Fibroblast of skin of scalp (primary cell): ENCODE results near the gene PAX7.

Source experiments
- DNase-seq: peaks from one replicate; pipeline ENCODE4 v3.0.0-alpha.2; 2013

PAX7 gene

DNA sequence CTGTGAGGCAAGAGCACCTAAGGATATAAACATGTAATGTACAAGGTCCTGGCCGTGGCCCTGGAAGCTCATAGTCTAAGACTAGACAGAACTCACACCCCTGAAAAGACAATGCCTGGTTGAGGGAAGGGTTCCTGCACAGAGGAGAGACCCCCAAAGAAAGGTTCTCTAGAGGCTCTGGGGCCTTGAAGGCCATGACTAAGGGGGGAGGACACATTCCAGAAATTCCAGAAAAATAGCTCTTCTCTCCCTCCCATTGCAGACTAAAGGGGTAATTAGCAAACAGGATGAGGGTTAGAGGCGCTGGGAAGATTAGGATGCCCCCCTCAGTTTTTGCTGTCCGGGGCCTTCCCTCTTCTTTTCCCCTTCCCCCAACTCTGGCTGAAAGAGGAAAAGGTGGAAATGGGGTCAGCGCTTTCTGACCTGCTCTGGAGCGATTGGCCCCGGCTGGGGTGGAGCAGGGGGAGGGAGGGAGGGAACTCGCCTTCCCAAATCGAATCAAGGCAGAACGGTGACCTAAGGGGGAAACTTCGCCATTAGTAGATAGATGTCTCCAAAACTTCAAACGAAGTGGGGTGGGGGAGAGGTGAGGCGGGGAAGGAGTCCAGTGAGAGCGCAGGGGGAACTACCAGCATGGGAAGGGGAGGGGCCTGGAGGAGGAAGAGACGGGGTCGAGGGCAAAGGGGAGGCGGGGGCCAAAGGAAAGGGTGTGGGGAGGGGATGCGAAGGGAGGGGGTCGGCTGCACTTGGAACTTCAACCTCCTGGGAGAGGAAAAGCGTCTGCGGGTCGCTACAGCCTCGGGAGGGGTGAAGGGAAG lies 11.8 kb downstream of the PAX7 start:
- no peak for DNase-seq

DNA sequence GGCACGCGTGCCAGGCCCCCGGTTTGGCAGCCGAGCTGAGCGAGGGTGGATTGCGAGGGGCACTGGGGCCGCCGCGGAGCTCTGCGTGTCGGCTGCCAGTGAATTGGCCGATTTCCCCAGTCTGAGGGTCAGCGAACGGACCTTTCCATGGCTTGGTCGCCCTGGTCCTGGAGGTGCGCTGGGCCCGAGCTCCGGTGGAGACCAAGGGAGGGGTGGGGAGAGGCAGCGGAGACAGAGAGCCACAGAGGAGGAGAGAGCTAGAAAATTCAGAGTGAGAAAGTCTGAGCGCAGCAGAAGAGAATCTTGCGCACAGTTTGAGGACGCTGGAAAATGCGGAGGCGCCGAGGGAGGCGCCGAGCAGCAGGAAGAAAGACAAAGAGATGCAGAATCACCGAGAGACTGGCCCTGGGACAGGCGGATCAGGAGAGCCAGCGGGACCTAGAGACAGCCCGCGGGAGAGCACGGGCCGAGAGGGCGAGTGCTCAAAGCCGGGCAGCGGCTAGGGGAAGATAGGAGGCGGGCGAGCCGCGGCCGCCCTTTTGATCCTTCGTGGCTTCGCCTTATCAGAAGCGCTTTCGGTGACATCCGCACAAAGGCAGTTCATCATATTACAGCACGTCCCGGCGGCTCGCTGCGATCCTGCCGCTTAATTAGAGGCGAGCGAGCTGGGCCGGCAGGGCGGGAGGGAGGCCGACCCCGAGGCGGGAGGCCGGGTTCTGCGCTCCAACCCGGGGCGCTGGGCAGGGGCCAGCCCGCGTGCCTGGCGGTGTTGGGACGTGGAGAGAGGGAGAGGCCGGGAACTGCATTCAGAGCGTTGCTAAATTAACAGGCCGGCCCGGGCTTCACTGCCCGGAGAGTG lies 12.7 kb downstream of the PAX7 start:
- no peak for DNase-seq

DNA sequence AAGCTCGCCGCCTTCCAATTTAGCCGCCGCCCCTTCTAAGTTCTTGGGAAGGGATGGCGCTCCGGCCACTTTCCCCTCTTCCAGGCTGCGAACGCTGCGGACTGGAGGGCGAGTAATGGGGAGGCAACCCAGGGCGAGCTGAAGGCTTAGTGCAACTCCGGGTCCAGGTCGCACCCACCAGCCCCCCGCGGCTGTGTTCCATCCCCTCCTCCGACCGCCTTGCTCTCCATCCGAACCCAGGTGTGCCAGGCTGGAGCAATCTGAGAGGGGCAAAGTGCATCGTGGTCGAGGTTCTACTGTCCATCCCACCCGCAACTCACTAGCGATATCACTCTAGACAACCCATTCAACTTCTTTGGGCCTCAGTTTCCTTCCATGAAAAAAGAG lies 13.4 kb downstream of the PAX7 start:
- no peak for DNase-seq

GRCh38 chr1:18644446-18644845 lies 13.8 kb downstream of the PAX7 start:
- no peak for DNase-seq

- DNase-seq: no peak
These were observed 14.5 kb downstream of the PAX7 start for GRCh38 chr1:18644973-18645746.

GRCh38 chr1:18645747-18646090 lies 15.1 kb downstream of the PAX7 start:
- DNase-seq: no peak

DNA sequence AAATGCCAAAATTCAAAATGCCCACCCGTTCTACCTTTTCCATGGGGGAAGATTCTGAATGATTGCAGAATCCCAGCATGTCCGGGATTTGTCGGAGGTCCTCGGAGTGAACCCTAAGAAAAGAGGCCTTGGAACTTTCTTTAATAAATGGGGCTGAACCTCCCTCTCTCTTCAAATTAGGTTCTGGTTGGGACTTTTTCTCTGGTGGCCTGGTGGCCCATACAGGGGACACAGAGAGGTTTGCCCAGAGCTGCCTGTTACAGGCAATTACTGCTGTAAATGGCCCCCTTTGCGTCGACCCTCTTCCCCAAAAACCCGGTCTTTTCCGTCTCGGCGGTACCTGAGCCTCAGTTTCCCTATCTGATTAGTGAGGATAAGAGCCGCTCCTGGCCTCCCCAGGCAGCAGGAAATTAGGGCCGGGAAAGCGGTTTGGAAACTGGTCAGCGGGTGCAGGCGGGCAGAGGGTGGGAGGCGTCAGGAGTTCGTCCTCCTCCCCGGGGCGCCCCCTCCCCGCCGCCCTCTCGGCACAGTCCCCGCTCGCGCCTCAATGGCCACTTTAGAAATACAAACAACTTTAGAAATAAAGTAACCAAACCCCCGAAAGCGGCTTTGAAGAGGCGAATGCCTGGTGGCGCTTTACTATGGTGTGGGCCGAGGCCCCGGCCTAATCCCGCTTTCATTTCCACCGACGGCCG lies 15.6 kb downstream of the PAX7 start:
- no peak for DNase-seq

DNA sequence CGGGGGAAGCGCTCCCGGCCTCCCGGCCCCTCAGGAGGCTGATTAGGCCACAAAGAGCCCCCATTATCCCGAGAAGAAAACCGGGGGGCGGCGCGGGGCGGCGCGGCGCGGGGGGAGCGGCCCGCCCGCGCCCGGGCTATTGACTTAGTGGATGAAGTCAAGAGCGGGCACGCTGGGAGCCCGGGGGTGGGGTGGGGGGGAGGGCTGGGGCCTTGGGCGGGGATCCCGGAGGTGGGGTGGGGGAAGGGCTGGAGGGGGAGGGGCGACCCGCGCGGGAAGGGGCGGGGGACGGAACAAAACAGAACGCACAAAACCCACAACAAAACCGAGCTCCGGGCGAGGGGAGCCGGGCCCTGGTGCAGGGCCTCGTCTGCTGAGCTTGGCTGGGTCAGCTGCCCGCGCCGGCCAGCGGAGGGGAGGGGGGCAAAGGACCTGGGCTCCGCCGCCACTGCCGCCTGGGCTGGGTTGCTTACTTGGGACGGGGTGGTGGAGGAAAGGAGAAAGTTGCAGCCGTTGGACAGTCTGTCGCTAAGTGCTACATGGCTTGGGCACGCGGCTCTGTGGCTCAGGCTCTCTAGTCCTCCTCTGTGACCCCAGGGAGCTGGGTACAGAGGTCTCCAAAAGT lies 16.3 kb downstream of the PAX7 start:
- no peak for DNase-seq

DNA sequence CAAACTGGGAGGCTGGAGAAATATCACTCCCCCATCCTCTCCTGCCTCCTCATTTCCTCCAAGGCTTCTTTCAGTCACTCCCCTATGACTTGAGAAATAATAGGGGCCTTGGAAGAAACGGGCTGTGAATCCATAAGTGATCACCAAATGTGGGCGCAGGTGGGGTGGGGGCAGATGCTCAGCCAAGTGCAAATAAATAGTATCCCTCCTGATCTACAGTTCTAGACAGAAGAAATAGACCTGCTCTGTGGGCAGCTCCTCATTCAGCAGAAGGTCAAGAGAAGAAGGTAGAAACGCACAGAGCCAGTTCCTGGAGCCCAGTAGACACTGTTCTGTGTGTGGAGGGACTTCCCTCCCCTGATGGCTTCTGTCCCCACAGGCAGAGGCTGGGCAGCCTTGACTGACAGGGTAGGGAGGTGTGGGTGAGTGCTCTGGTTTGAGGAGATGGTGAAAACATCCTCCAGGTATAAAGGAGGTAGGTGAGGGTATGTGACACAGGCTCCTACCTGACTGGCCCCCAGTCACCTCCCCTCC lies 17.1 kb downstream of the PAX7 start:
- DNase-seq: no peak

DNA sequence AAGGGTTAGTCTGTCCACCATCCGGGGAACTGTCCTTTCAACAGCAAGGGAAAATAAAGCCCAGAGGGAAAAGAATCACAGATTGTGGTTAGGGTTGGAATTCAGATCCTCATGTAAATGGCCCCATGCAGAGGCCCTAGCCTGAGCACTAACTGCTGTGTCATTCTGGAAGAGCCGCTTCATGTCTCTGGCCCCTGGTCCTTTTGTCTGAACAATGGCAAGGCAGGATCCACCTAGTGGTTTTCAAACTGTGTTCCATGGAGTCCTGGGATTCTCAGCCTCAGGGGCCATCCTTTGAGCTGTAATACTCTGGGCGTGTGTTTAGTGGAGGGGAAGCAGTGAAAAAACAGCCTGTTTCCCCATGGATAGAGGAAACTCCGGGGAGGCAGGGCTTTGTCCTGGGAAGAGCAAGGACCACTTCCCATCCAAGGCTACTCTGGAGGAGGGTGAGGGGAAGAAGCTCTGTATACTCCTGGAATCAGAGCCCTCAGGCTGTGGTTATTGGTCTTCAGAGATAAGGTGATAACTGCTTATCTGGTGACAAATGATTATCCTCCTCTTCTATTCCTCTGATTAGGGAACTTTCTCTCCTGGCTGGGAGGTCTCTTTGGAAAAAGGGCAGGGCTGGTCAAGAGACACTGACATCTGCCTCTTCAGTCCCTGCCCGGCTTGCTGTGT lies 19.2 kb downstream of the PAX7 start:
- DNase-seq: peak; percentile 66

DNA sequence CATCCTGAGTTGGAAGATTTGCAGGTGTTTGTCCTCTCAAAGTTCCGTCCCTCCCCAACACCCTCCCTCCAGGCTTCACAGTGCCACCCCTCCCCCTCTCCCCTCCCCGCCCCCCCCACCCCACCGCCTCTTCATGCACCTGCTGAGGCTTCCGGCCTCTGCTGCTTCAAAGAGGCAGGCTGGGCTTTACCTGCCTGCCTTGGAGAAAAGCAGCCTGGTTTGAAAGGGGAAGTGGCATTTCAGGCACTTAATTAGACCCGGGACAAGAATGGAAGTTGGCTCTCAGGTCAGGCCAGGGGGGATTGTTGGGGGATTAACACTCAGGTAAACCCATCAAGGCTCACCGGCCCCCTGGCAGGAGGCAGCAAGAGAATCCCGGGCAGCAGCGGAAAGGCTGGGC lies 21.1 kb downstream of the PAX7 start:
- DNase-seq: no peak

DNA sequence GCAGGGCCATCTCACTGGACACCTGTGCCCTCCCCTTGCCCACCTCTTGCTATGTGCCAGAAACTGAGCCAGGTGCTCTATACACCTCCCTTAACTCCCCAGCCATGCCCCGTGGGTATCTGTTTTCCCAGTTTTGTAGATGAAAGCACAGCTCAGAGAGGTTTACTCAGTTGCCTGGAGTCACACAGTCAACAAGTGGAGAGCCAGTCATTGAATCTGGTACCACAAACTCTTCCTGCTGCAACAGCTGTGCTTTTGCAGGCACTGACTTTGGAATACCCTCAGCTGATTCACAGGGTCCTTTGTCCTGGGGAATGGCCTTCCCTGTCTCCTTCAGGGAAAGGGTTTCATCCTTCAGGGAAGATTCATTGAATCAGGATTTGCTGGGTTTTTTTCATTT lies 22.1 kb downstream of the PAX7 start:
- no peak for DNase-seq

- DNase-seq: no peak
These were observed 22.7 kb downstream of the PAX7 start for GRCh38 chr1:18653367-18653766.

- DNase-seq: no peak
These were observed 23.3 kb downstream of the PAX7 start for GRCh38 chr1:18653916-18654315.

- no peak for DNase-seq
These were observed 24.0 kb downstream of the PAX7 start for GRCh38 chr1:18654599-18654998.

GRCh38 chr1:18657506-18658201 lies 27.0 kb downstream of the PAX7 start:
- no peak for DNase-seq

DNA sequence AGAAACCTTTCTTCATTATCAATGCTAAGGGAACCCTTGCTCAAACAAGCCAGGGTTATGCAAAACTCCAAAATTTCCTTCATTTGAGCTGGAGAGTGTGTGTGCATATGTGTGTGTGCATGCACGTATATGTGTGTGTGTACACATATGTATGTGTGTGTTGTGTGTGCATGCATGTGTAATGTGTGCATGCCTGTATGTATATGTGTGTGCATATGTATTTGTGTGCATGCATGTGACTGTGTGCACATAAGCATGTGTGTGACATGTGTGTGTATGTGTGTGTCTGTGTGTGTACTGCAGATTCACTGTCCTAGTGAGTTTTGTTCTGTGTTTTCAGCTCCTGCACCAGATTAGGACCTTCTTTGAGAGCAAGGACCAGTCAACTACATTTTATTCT lies 28.2 kb downstream of the PAX7 start:
- DNase-seq: no peak

DNA sequence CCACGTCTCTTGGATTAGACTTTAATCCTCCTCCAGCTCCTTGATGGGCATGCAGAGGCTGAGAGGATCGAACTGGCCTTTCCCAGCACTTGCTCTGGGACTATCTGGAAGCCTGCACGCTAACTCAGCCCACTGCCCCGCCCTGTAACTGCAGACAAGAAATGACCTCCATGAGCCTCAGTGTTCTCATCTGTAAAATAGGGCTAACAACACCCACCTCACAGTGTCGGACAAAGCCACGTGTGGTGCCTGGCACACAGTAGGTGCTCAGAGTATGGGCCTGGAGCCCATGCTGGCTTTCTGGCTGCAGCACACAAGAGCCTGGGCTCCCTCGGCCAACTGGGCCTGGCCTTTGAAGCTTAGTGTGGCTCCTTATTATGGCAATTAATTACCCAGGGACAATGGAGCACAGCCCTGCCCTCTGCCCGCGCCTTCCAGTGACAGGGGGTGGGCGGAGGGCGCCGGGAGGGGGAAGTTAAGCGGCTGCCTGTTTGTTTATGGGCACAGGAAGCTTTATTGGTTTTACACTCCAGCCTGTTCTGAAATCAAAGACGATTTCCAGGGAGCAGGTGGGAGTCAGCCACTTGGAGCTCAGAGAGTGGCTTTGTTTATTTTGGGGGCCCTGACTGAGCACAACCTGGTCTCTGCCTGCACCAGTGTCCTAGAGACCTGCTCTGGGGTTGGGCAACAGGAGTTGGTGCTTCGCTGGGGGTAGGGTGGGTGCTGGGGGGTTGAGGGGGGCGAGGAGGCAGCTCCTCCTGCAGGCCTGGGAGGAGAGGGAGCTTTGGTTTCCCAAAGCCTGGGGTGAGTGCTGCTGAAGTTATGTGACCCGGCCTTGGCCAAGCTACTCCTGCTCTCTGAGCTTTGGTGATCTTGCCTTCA lies 31.0 kb downstream of the PAX7 start:
- no peak for DNase-seq

- no peak for DNase-seq
These were observed 31.6 kb downstream of the PAX7 start for GRCh38 chr1:18662286-18662639.
